GM21825 (cell line): ENCODE results near the gene KRT23.

Source experiments
- ATAC-seq: cut with Tn5 transposase; IDR thresholded peaks from one replicate; pipeline ENCODE4 v1.9.1; 2021; ENCODE audit warnings: mild to moderate bottlenecking, moderate library complexity; ENCODE audit not compliant: unreplicated experiment

The KRT23 gene

GRCh38 chr17:40937384-40937819 lies at the start of gene KRT23:
KRT23 (minus strand) TSS chr17:40937646; CDS start chr17:40936603, 1,043 bp downstream.
- ATAC-seq = no peak

- no peak for ATAC-seq
Observed at GRCh38 chr17:40986920-40987319, 49.5 kb upstream of the KRT23 start.

GRCh38 chr17:40984226-40984625 lies 46.8 kb upstream of the KRT23 start, which contains the start of gene KRT40:
KRT40 (minus strand) TSS chr17:40984326; CDS start chr17:40984273, 53 bp downstream.
- ATAC-seq = no peak

- ATAC-seq = no peak
Observed at GRCh38 chr17:40981115-40981514, 43.7 kb upstream of the KRT23 start.

GRCh38 chr17:40980596-40980995 lies 43.1 kb upstream of the KRT23 start:
- no peak for ATAC-seq

GRCh38 chr17:40980117-40980516 lies 42.7 kb upstream of the KRT23 start:
- no peak for ATAC-seq

- no peak for ATAC-seq
Observed at GRCh38 chr17:40978575-40979151, 41.2 kb upstream of the KRT23 start.

- ATAC-seq = no peak
Observed at GRCh38 chr17:40975516-40975915, 38.1 kb upstream of the KRT23 start.

GRCh38 chr17:40974366-40974765 lies 36.9 kb upstream of the KRT23 start:
- ATAC-seq = no peak

- no peak for ATAC-seq
Observed at GRCh38 chr17:40967582-40967981, 30.1 kb upstream of the KRT23 start.

GRCh38 chr17:40966848-40967247 lies 29.4 kb upstream of the KRT23 start, which contains the start of gene KRT39:
KRT39 (minus strand) TSS chr17:40966948; CDS start chr17:40966856, 92 bp downstream.
- ATAC-seq = no peak

GRCh38 chr17:40963838-40964237 lies 26.4 kb upstream of the KRT23 start:
- ATAC-seq = no peak

- no peak for ATAC-seq
Observed at GRCh38 chr17:40962059-40962561, 24.7 kb upstream of the KRT23 start.

- ATAC-seq = no peak
Observed at GRCh38 chr17:40961591-40961990, 24.1 kb upstream of the KRT23 start.

GRCh38 chr17:40960144-40960543 lies 22.7 kb upstream of the KRT23 start:
- ATAC-seq = no peak

- ATAC-seq = no peak
Observed at GRCh38 chr17:40958086-40958953, 20.9 kb upstream of the KRT23 start.

- ATAC-seq = no peak
Observed at GRCh38 chr17:40956401-40957254, 19.2 kb upstream of the KRT23 start.

GRCh38 chr17:40953881-40954280 lies 16.4 kb upstream of the KRT23 start:
- no peak for ATAC-seq

- no peak for ATAC-seq
Observed at GRCh38 chr17:40952661-40953060, 15.2 kb upstream of the KRT23 start.

GRCh38 chr17:40952154-40952553 lies 14.7 kb upstream of the KRT23 start:
- no peak for ATAC-seq
